Caco-2 (cell line): ENCODE results near the gene FBXW7. TPM values are rescaled to one million over a fixed set of nuclear protein-coding genes. Genes with fewer than 3 reads are reported as not detected.

Source experiments
- BruUV-seq: library from RNA; stranded (reverse); fragments of 400-500 nt; replicated peaks from 2 replicates; lab custom pipeline; 2021; lab: Mats Ljungman, UMichigan
- CTCF ChIA-PET: fragments of 300-600 bp; sonication (Branson Sonifier 250); formaldehyde crosslinking; loops from one replicate; lab custom pipeline; 2022; ENCODE audit warnings: antibody characterized with exemption; lab: Charles Lee
- POLR2A ChIA-PET: fragments of 300-600 bp; sonication (Branson Sonifier 250); formaldehyde crosslinking; loops from one replicate; lab custom pipeline; 2022; ENCODE audit warnings: antibody characterized with exemption; lab: Charles Lee
- DNase-seq, 2 experiments: peaks; one replicate each; pipeline versions ENCODE4 v3.0.0 to v3.0.0-alpha.2; 2020 to 2022
- H3K27me3 ChIP-seq: replicated peaks from 2 replicates; pipeline ENCODE4 v1.6.0; 2011; ENCODE audit warnings: low read length; ENCODE audit not compliant: control insufficient read depth, insufficient read depth
- H3K36me3 ChIP-seq: 2 replicates; pipeline ENCODE4 v1.5.1; 2011; ENCODE audit warnings: low read length; ENCODE audit not compliant: control insufficient read depth, insufficient read depth
- H3K4me1 ChIP-seq: fragments of 250-450 bp; sonication (Bioruptor Pico); 2 replicates; pipeline ENCODE4 v1.5.1; 2020; ENCODE audit warnings: mild to moderate bottlenecking
- H3K4me3 ChIP-seq: 2 replicates; pipeline ENCODE4 v1.5.1; 2011; ENCODE audit warnings: low read depth, mild to moderate bottlenecking, control low read depth, low read length
- H3K9me3 ChIP-seq: fragments of 250-450 bp; sonication (Bioruptor Pico); 2 replicates; pipeline ENCODE4 v1.5.1; 2020; ENCODE audit warnings: mild to moderate bottlenecking, moderate library complexity
- H3K27ac Mint-ChIP-seq: one replicate; pipeline ENCODE4 v1.8.0; 2022; ENCODE audit warnings: mixed read lengths; ENCODE audit not compliant: unreplicated experiment
- H3K27me3 Mint-ChIP-seq: one replicate; pipeline ENCODE4 v1.8.0; 2022; ENCODE audit warnings: mixed read lengths; ENCODE audit not compliant: insufficient read depth, unreplicated experiment
- H3K36me3 Mint-ChIP-seq: one replicate; pipeline ENCODE4 v1.8.0; 2022; ENCODE audit warnings: mild to moderate bottlenecking, mixed read lengths; ENCODE audit not compliant: insufficient read depth, unreplicated experiment
- H3K4me1 Mint-ChIP-seq: one replicate; pipeline ENCODE4 v1.8.0; 2022; ENCODE audit warnings: low read depth, mixed read lengths; ENCODE audit not compliant: unreplicated experiment
- H3K4me3 Mint-ChIP-seq: one replicate; pipeline ENCODE4 v1.8.0; 2022; ENCODE audit warnings: mild to moderate bottlenecking, moderate library complexity, mixed read lengths; ENCODE audit not compliant: unreplicated experiment
- H3K9me3 Mint-ChIP-seq: one replicate; pipeline ENCODE4 v1.8.0; 2022; ENCODE audit warnings: mixed read lengths; ENCODE audit not compliant: unreplicated experiment
- CTCF ChIP-seq, 2 experiments: fragments of 200-600 bp in 1 of 2; IDR thresholded peaks; 1 replicate in 1 of 2; 2 replicates in 1 of 2; pipeline versions ENCODE4 v1.5.1 to v1.8.0; 2011 to 2022; ENCODE audit warnings: antibody characterized with exemption in 1 of 2, control low read depth in 1 of 2, inconsistent platforms in 1 of 2, low read depth in 1 of 2, low read length in 1 of 2, mild to moderate bottlenecking in 1 of 2, moderate library complexity in 1 of 2; ENCODE audit not compliant: insufficient read depth in 1 of 2, severe bottlenecking in 1 of 2, unreplicated experiment in 1 of 2
- intact Hi-C: fragments of 100-400 bp; cut with micrococcal nuclease; formaldehyde crosslinking; loops from one replicate; pipeline ENCODE4 v1.10.0; 2022; ENCODE audit not compliant: unreplicated experiment
- total RNA-seq: library from RNA; stranded (reverse); gene quantifications from 2 replicates; pipeline ENCODE4 v1.2.3, GENCODE V29; 2022

FBXW7 gene
- total RNA-seq, 1 experiment from 2014 or later = 34.1 TPM

- DNase-seq = no peak
- no peak overlapping the region for H3K27ac Mint-ChIP-seq
- POLR2A ChIA-PET = no interaction called here
- no peak overlapping the region for H3K4me3 ChIP-seq
- peaks cover 10% of the 10 kb centered on the region for H3K9me3 Mint-ChIP-seq
- no peaks in the 10 kb centered on the region for H3K36me3 Mint-ChIP-seq
- H3K27me3 Mint-ChIP-seq = no peaks in the 10 kb centered on the region
- no peak for TF ChIP-seq CTCF (IDR thresholded peaks at IDR 0.05; ENCODE audit: insufficient read depth in 1 of 2, low read depth in 1 of 2, low read length in 1 of 2, severe bottlenecking in 1 of 2, unreplicated experiment in 1 of 2)
- no peaks in the 10 kb centered on the region for H3K9me3 ChIP-seq
- CTCF ChIA-PET = no interaction called here
- H3K36me3 ChIP-seq = no peaks in the 10 kb centered on the region
- peaks cover 11% of the 10 kb centered on the region for H3K4me1 Mint-ChIP-seq
- H3K4me1 ChIP-seq = peaks cover 10% of the 10 kb centered on the region
- H3K4me3 Mint-ChIP-seq = no peak overlapping the region
- intact Hi-C loops = loop anchor here (5.0 kb wide), 1 partner anchor 34 kb away; the partner anchor contains the start of gene FBXW7
- BruUV-seq = no TSS peak
- no peaks in the 10 kb centered on the region for H3K27me3 ChIP-seq
Measured at GRCh38 chr4:152571296-152571695, 35.4 kb upstream of the FBXW7 start.

GRCh38 chr4:152565333-152565732 lies 29.4 kb upstream of the FBXW7 start:
- Mint-ChIP-seq H3K27me3 (no peaks in the 10 kb centered on the region), H3K36me3 (peaks cover 6% of the 10 kb centered on the region), H3K27ac (no peak overlapping the region), H3K4me3 (no peak overlapping the region), H3K9me3 (no peaks in the 10 kb centered on the region), H3K4me1 (no peaks in the 10 kb centered on the region)
- BruUV-seq = no TSS peak
- Histone ChIP-seq H3K4me3 (no peak overlapping the region), H3K9me3 (no peaks in the 10 kb centered on the region), H3K36me3 (no peaks in the 10 kb centered on the region), H3K27me3 (no peaks in the 10 kb centered on the region), H3K4me1 (no peaks in the 10 kb centered on the region)
- no peak for TF ChIP-seq CTCF (IDR thresholded peaks at IDR 0.05; ENCODE audit: insufficient read depth in 1 of 2, low read depth in 1 of 2, low read length in 1 of 2, severe bottlenecking in 1 of 2, unreplicated experiment in 1 of 2)
- DNase-seq = no peak
- intact Hi-C loops = no loop called here
- CTCF ChIA-PET = no interaction called here
- POLR2A ChIA-PET = no interaction called here

GRCh38 chr4:152564336-152564735 lies 28.4 kb upstream of the FBXW7 start:
- no peaks in the 10 kb centered on the region for H3K9me3 Mint-ChIP-seq
- POLR2A ChIA-PET = no interaction called here
- no peaks in the 10 kb centered on the region for H3K4me1 ChIP-seq

More at GRCh38 chr4:152564336-152564735, 28.4 kb upstream of the FBXW7 start:
- no TSS peak for BruUV-seq
- no peak for DNase-seq
- CTCF ChIA-PET = no interaction called here
- H3K9me3 ChIP-seq = no peaks in the 10 kb centered on the region
- H3K36me3 Mint-ChIP-seq = peaks cover 6% of the 10 kb centered on the region
- no peak overlapping the region for H3K27ac Mint-ChIP-seq
- no peak overlapping the region for H3K4me3 ChIP-seq
- no peaks in the 10 kb centered on the region for H3K36me3 ChIP-seq
- TF ChIP-seq CTCF (IDR thresholded peaks at IDR 0.05; ENCODE audit: insufficient read depth in 1 of 2, low read depth in 1 of 2, low read length in 1 of 2, severe bottlenecking in 1 of 2, unreplicated experiment in 1 of 2) = no peak
- no peaks in the 10 kb centered on the region for H3K4me1 Mint-ChIP-seq
- no peak overlapping the region for H3K4me3 Mint-ChIP-seq
- intact Hi-C loops = no loop called here
- no peaks in the 10 kb centered on the region for H3K27me3 Mint-ChIP-seq
- no peaks in the 10 kb centered on the region for H3K27me3 ChIP-seq
